HEK293T (cell line): ENCODE results near the gene UBC.
A peak's percentile ranks its signal among the peaks of the same experiment; 100 is the strongest.

Experiments
- CTCF ChIA-PET: fragments of 350-600 bp; formaldehyde crosslinking; extraction: SDS; loops from one replicate; lab custom pipeline; 2021; ENCODE audit warnings: antibody characterized with exemption, inconsistent platforms; lab: Yijun Ruan, JAX
- POLR2A ChIA-PET: fragments of 350-600 bp; formaldehyde crosslinking; extraction: SDS; loops from one replicate; lab custom pipeline; 2020; ENCODE audit warnings: antibody characterized with exemption, inconsistent platforms; lab: Yijun Ruan, JAX
- DNase-seq: peaks from one replicate; pipeline ENCODE4 v3.0.0; 2012; ENCODE audit warnings: mixed read lengths; ENCODE audit errors: extremely low spot score
- ARNT ChIP-seq: fragments of 450-650 bp; IDR thresholded peaks from 2 replicates; pipeline ENCODE4 v1.6.1; 2017; ENCODE audit warnings: mild to moderate bottlenecking
- BHLHE40 ChIP-seq: fragments of 450-650 bp; IDR thresholded peaks from 2 replicates; pipeline ENCODE4 v1.6.1; 2016; ENCODE audit warnings: mild to moderate bottlenecking, moderate library complexity, borderline replicate concordance
- CTBP1 ChIP-seq: fragments of 450-650 bp; IDR thresholded peaks from 2 replicates; pipeline ENCODE4 v1.6.1; 2016; ENCODE audit warnings: borderline replicate concordance
- ELF4 ChIP-seq: fragments of 450-650 bp; IDR thresholded peaks from 2 replicates; pipeline ENCODE4 v1.6.1; 2017; ENCODE audit warnings: antibody characterized with exemption
- FOXA1 ChIP-seq: fragments of 450-650 bp; IDR thresholded peaks from 2 replicates; pipeline ENCODE4 v1.6.1; 2016; ENCODE audit warnings: mild to moderate bottlenecking
- FOXK2 ChIP-seq: fragments of 450-650 bp; IDR thresholded peaks from 2 replicates; pipeline ENCODE4 v1.6.1; 2016; ENCODE audit warnings: mild to moderate bottlenecking
- FOXM1 ChIP-seq: fragments of 450-650 bp; IDR thresholded peaks from 2 replicates; pipeline ENCODE4 v1.6.1; 2017; ENCODE audit warnings: mild to moderate bottlenecking, borderline replicate concordance
- HDGF ChIP-seq: fragments of 450-650 bp; IDR thresholded peaks from 2 replicates; pipeline ENCODE4 v1.6.1; 2017; ENCODE audit warnings: antibody characterized with exemption, borderline replicate concordance
- L3MBTL2 ChIP-seq: fragments of 450-650 bp; conservative IDR thresholded peaks from 2 replicates; pipeline ENCODE4 v1.6.1; 2016; ENCODE audit warnings: mild to moderate bottlenecking
- LEF1 ChIP-seq: fragments of 450-650 bp; IDR thresholded peaks from 2 replicates; pipeline ENCODE4 v1.6.1; 2017; ENCODE audit warnings: mild to moderate bottlenecking, borderline replicate concordance
- NFRKB ChIP-seq: fragments of 450-650 bp; IDR thresholded peaks from 2 replicates; pipeline ENCODE4 v1.6.1; 2016; ENCODE audit warnings: mild to moderate bottlenecking, moderate library complexity
- PKNOX1 ChIP-seq: fragments of 450-650 bp; IDR thresholded peaks from 2 replicates; pipeline ENCODE4 v1.6.1; 2016
- SP1 ChIP-seq: fragments of 450-650 bp; IDR thresholded peaks from 2 replicates; pipeline ENCODE4 v1.6.1; 2017
- SUZ12 ChIP-seq: fragments of 450-650 bp; IDR thresholded peaks from 2 replicates; pipeline ENCODE4 v1.6.1; 2016; ENCODE audit warnings: mild to moderate bottlenecking
- TARDBP ChIP-seq: fragments of 450-650 bp; IDR thresholded peaks from 2 replicates; pipeline ENCODE4 v1.6.1; 2016
- ZNF384 ChIP-seq: fragments of 450-650 bp; IDR thresholded peaks from 2 replicates; pipeline ENCODE4 v1.6.1; 2016

The UBC gene

GRCh38 chr12:124910561-124911478, 3.6 kb downstream of the UBC start:
- no peak for TF ChIP-seq PKNOX1
- TF ChIP-seq NFRKB: peak; percentile 59
- peak; percentile 51 for TF ChIP-seq ELF4
- TF ChIP-seq HDGF: no peak
- peak; percentile 27; the same call in 1 of the 2 replicates for TF ChIP-seq L3MBTL2
- 0 out of 2 replicates have a peak, but pooled peaks have one; percentile 50 for TF ChIP-seq FOXK2
- no peak for TF ChIP-seq ZNF384
- ChIA-PET POLR2A (interaction anchor here (0.6 to 2.1 kb wide), 8 partner anchors 8 to 1718 kb away, joined by 3 to 7 read pairs (median 4); no protein-coding TSS in a partner anchor), CTCF (interaction anchor here (0.6 kb wide), 1 partner anchor 24 kb away, joined by 3 read pairs; no protein-coding TSS in a partner anchor)
- DNase-seq: no peak

- DNase-seq: no peak
- ChIA-PET CTCF (no interaction called here), POLR2A (interaction anchor here (1.0 to 2.1 kb wide), 7 partner anchors 9 to 85 kb away, joined by 3 to 7 read pairs (median 4); no protein-coding TSS in a partner anchor)
- TF ChIP-seq SUZ12 (no peak), CTBP1 (no peak), ARNT (no peak), TARDBP (no peak), BHLHE40 (no peak), FOXA1 (no peak), FOXK2 (no peak), PKNOX1 (no peak), FOXM1 (no peak), ZNF384 (no peak), ELF4 (no peak), HDGF (no peak), NFRKB (no peak), LEF1 (no peak), SP1 (no peak), L3MBTL2 (no peak)
These were observed 4.5 kb downstream of the UBC start for GRCh38 chr12:124909831-124910560.

GRCh38 chr12:124906606-124907261, 7.7 kb downstream of the UBC start:
- TF ChIP-seq PKNOX1 (no peak), FOXM1 (no peak), FOXK2 (peak; percentile 81; the same call in 1 of the 2 replicates), NFRKB (no peak), L3MBTL2 (no peak), FOXA1 (peak; percentile 14; the same call in 1 of the 2 replicates), SUZ12 (no peak), CTBP1 (no peak), TARDBP (no peak), ELF4 (no peak), ZNF384 (no peak), LEF1 (no peak), SP1 (no peak), BHLHE40 (no peak), ARNT (no peak)
- CTCF ChIA-PET: interaction anchor here (0.6 to 3.2 kb wide), 19 partner anchors 9 to 119 kb away, joined by 3 to 34 read pairs (median 3); no protein-coding TSS in a partner anchor
- DNase-seq: peak; percentile 77
- POLR2A ChIA-PET: interaction anchor here (1.1 to 4.0 kb wide), 4 partner anchors 8 to 34 kb away, joined by 6 to 18 read pairs (median 12); partner anchors contain the start of gene UBC

GRCh38 chr12:124904306-124905098, 9.9 kb downstream of the UBC start:
- TF ChIP-seq L3MBTL2: peak; percentile 45; the same call in 1 of the 2 replicates
- no peak for TF ChIP-seq FOXA1
- DNase-seq: no peak
- ChIA-PET CTCF (interaction anchor here (1.2 to 3.2 kb wide), 2 partner anchors 11 to 37 kb away, joined by 3 to 34 read pairs; no protein-coding TSS in a partner anchor), POLR2A (interaction anchor here (0.9 to 4.0 kb wide), 4 partner anchors 10 to 36 kb away, joined by 3 to 18 read pairs (median 11); partner anchors contain the start of gene UBC)

GRCh38 chr12:124902916-124903315, 11.5 kb downstream of the UBC start:
- CTCF ChIA-PET: no interaction called here
- POLR2A ChIA-PET: interaction anchor here (0.7 kb wide), 1 partner anchor 12 kb away, joined by 3 read pairs; the partner anchor contains the start of gene UBC
- TF ChIP-seq FOXM1 (no peak), FOXK2 (no peak)
- no peak for DNase-seq
